ENCODE data around the gene C2orf66.

The C2orf66 gene

GRCh38 chr2:196809260-196809659, at the start of gene C2orf66:
Gene C2orf66, minus strand, starts transcription at chr2:196809355. Its CDS starts 19 bp downstream, at chr2:196809336.
- no peak for DNase-seq

GRCh38 chr2:196854629-196855028, 45.5 kb upstream of the C2orf66 start:
- no peak for DNase-seq

- no peak for DNase-seq
These were observed 44.3 kb upstream of the C2orf66 start for GRCh38 chr2:196853301-196854087.

- no peak for DNase-seq
These were observed 41.9 kb upstream of the C2orf66 start for GRCh38 chr2:196851088-196851487.

- peak in 1 of 2 experiments; percentile 24 for DNase-seq
These were observed 40.7 kb upstream of the C2orf66 start for GRCh38 chr2:196849895-196850294.

GRCh38 chr2:196846295-196846694, 37.1 kb upstream of the C2orf66 start:
- no peak for DNase-seq

GRCh38 chr2:196845371-196845770, 36.2 kb upstream of the C2orf66 start:
- no peak for DNase-seq

- DNase-seq = no peak
These were observed 31.0 kb upstream of the C2orf66 start for GRCh38 chr2:196840171-196840570.

GRCh38 chr2:196839574-196839973, 30.4 kb upstream of the C2orf66 start:
- no peak for DNase-seq

- no peak for DNase-seq
These were observed 27.3 kb upstream of the C2orf66 start for GRCh38 chr2:196836440-196836839.

GRCh38 chr2:196830701-196831100, 21.5 kb upstream of the C2orf66 start:
- no peak for DNase-seq

GRCh38 chr2:196827356-196827755, 18.2 kb upstream of the C2orf66 start:
- DNase-seq = no peak

GRCh38 chr2:196823750-196824522, 14.8 kb upstream of the C2orf66 start:
- no peak for DNase-seq

GRCh38 chr2:196821195-196821594, 12.0 kb upstream of the C2orf66 start:
- no peak for DNase-seq

GRCh38 chr2:196808083-196808665, 981 bp downstream of the C2orf66 start:
- peak; percentile 88 to 95 for DNase-seq

GRCh38 chr2:196804381-196804780, 4.8 kb downstream of the C2orf66 start:
- DNase-seq = no peak

GRCh38 chr2:196802401-196802800, 6.8 kb downstream of the C2orf66 start:
- no peak for DNase-seq

- no peak for DNase-seq
These were observed 7.4 kb downstream of the C2orf66 start for GRCh38 chr2:196801674-196802261.

- DNase-seq = no peak
These were observed 10.2 kb downstream of the C2orf66 start for GRCh38 chr2:196798980-196799379.

GRCh38 chr2:196792865-196793264, 16.3 kb downstream of the C2orf66 start:
- DNase-seq = no peak

GRCh38 chr2:196783431-196784094, 25.6 kb downstream of the C2orf66 start:
- DNase-seq = no peak

- DNase-seq = no peak
These were observed 42.1 kb downstream of the C2orf66 start for GRCh38 chr2:196767101-196767500.

- no peak for DNase-seq
These were observed 49.8 kb downstream of the C2orf66 start for GRCh38 chr2:196759378-196759706.

All from NCI-H526 (cell line).